ENCODE measurements around the gene NEGR1. TPM values are rescaled to one million over a fixed set of nuclear protein-coding genes. Genes with fewer than 3 reads are reported as not detected.

Gene NEGR1
- total and polyA plus RNA-seq, 7 experiments from 2014 or later, result 0.08 to 1.2 TPM; not detected in 5

GRCh38 chr1:72286401-72286800 lies 4.1 kb upstream of the NEGR1 start:
- ChIA-PET CTCF (interaction anchor here (0.7 kb wide), 1 partner anchor 325 kb away, joined by 3 read pairs; no protein-coding TSS in a partner anchor), POLR2A (no interaction called here)
- Mint-ChIP-seq H3K27ac (no peak overlapping the region), H3K27me3 (peaks cover 0 to 22% (median 5%) of the 10 kb centered on the region in 5 donors), H3K4me1 (peaks cover 8 to 10% (median 9%) of the 10 kb centered on the region in 7 donors), H3K36me3 (no peaks in the 10 kb centered on the region), H3K4me3 (no peak overlapping the region), H3K9me3 (no peaks in the 10 kb centered on the region)
- Histone ChIP-seq H3K4me1 (ENCODE audit: control insufficient read depth in 2 of 2, insufficient read depth in 2 of 2, low read length in 2 of 2) (peaks cover 0 to 3% of the 10 kb centered on the region in 2 donors), H3K4me3 (ENCODE audit: low read length) (no peak overlapping the region), H3K27ac (ENCODE audit: low read depth, low read length) (no peak overlapping the region), H3K36me3 (ENCODE audit: control insufficient read depth in 2 of 3, insufficient read depth in 3 of 3, low read length in 3 of 3) (no peaks in the 10 kb centered on the region), H3K27me3 (ENCODE audit: control insufficient read depth in 2 of 2, insufficient read depth in 2 of 2, low read length in 2 of 2) (no peaks in the 10 kb centered on the region), H3K9me3 (ENCODE audit: control insufficient read depth in 2 of 3, low read length in 3 of 3) (no peaks in the 10 kb centered on the region)
- intact Hi-C loops (cut with micrococcal nuclease), result no loop called here
- ATAC-seq (no peak), DNase-seq (no peak)

- peaks cover 0 to 31% (median 11%) of the 10 kb centered on the region in 5 donors for H3K27me3 Mint-ChIP-seq
- ATAC-seq (no peak), DNase-seq (no peak)
- H3K4me3 Mint-ChIP-seq, result no peak overlapping the region
- Histone ChIP-seq H3K27ac (ENCODE audit: low read depth, low read length) (no peak overlapping the region), H3K27me3 (ENCODE audit: control insufficient read depth in 2 of 2, insufficient read depth in 2 of 2, low read length in 2 of 2) (no peaks in the 10 kb centered on the region), H3K36me3 (ENCODE audit: control insufficient read depth in 2 of 3, insufficient read depth in 3 of 3, low read length in 3 of 3) (no peaks in the 10 kb centered on the region), H3K9me3 (ENCODE audit: control insufficient read depth in 2 of 3, low read length in 3 of 3) (no peaks in the 10 kb centered on the region), H3K4me3 (ENCODE audit: low read length) (peak overlapping the region; percentile 71), H3K4me1 (ENCODE audit: control insufficient read depth in 2 of 2, insufficient read depth in 2 of 2, low read length in 2 of 2) (peaks cover 0 to 3% of the 10 kb centered on the region in 2 donors)
- H3K9me3 Mint-ChIP-seq, result peaks cover 0 to 2% (median 0%) of the 10 kb centered on the region in 11 donors
- peaks cover 0 to 2% (median 0%) of the 10 kb centered on the region in 5 donors for H3K36me3 Mint-ChIP-seq
- CTCF ChIA-PET, result no interaction called here
- intact Hi-C loops (cut with micrococcal nuclease), result loop anchor here in 1 of 2 donors (2.0 kb wide), 1 partner anchor 16 kb away; no protein-coding TSS in a partner anchor
- peaks cover 12 to 22% (median 17%) of the 10 kb centered on the region in 7 donors for H3K4me1 Mint-ChIP-seq
- POLR2A ChIA-PET, result no interaction called here
- H3K27ac Mint-ChIP-seq, result no peak overlapping the region
Observed at GRCh38 chr1:72285074-72285425, 2.7 kb upstream of the NEGR1 start.

- H3K27me3 Mint-ChIP-seq, result peaks cover 0 to 32% (median 11%) of the 10 kb centered on the region in 5 donors
- Histone ChIP-seq H3K4me1 (ENCODE audit: control insufficient read depth in 2 of 2, insufficient read depth in 2 of 2, low read length in 2 of 2) (peaks cover 0 to 3% of the 10 kb centered on the region in 2 donors), H3K4me3 (ENCODE audit: low read length) (peak overlapping the region; percentile 71), H3K27ac (ENCODE audit: low read depth, low read length) (no peak overlapping the region), H3K36me3 (ENCODE audit: control insufficient read depth in 2 of 3, insufficient read depth in 3 of 3, low read length in 3 of 3) (no peaks in the 10 kb centered on the region), H3K9me3 (ENCODE audit: control insufficient read depth in 2 of 3, low read length in 3 of 3) (no peaks in the 10 kb centered on the region), H3K27me3 (ENCODE audit: control insufficient read depth in 2 of 2, insufficient read depth in 2 of 2, low read length in 2 of 2) (no peaks in the 10 kb centered on the region)
- H3K4me1 Mint-ChIP-seq, result peaks cover 12 to 25% (median 18%) of the 10 kb centered on the region in 7 donors
- H3K27ac Mint-ChIP-seq, result no peak overlapping the region
- H3K9me3 Mint-ChIP-seq, result peaks cover 0 to 2% (median 0%) of the 10 kb centered on the region in 11 donors
- ChIA-PET POLR2A (no interaction called here), CTCF (no interaction called here)
- H3K36me3 Mint-ChIP-seq, result peaks cover 0 to 2% (median 0%) of the 10 kb centered on the region in 5 donors
- intact Hi-C loops (cut with micrococcal nuclease), result loop anchor here in 1 of 2 donors (2.0 to 5.0 kb wide), 2 partner anchors 16 to 1237 kb away; partner anchors contain the start of gene PTGER3
- ATAC-seq (peak; percentile 18), DNase-seq (peak in 6 of 9 donors; percentile 1 to 26 (median 9))
- H3K4me3 Mint-ChIP-seq, result no peak overlapping the region
Observed at GRCh38 chr1:72284348-72285073, 2.2 kb upstream of the NEGR1 start.

- H3K9me3 ChIP-seq (ENCODE audit: control insufficient read depth in 2 of 3, low read length in 3 of 3), result no peaks in the 10 kb centered on the region
- no peak overlapping the region for H3K4me3 Mint-ChIP-seq
- H3K27me3 ChIP-seq (ENCODE audit: control insufficient read depth in 2 of 2, insufficient read depth in 2 of 2, low read length in 2 of 2), result no peaks in the 10 kb centered on the region
- peaks cover 0 to 2% (median 0%) of the 10 kb centered on the region in 11 donors for H3K9me3 Mint-ChIP-seq
- intact Hi-C loops (cut with micrococcal nuclease), result loop anchor here in 1 of 2 donors (2.0 to 5.0 kb wide), 2 partner anchors 17 to 1237 kb away; partner anchors contain the start of gene PTGER3
- H3K4me1 Mint-ChIP-seq, result peaks cover 12 to 27% (median 18%) of the 10 kb centered on the region in 7 donors
- H3K4me3 ChIP-seq (ENCODE audit: low read length), result peak overlapping the region; percentile 71
- no peak for ATAC-seq
- DNase-seq, result no peak
- ChIA-PET CTCF (interaction anchor here (0.5 kb wide), 1 partner anchor 1872 kb away, joined by 3 read pairs; no protein-coding TSS in a partner anchor), POLR2A (no interaction called here)
- H3K4me1 ChIP-seq (ENCODE audit: control insufficient read depth in 2 of 2, insufficient read depth in 2 of 2, low read length in 2 of 2), result peaks cover 0 to 3% of the 10 kb centered on the region in 2 donors
- peaks cover 0 to 2% (median 0%) of the 10 kb centered on the region in 5 donors for H3K36me3 Mint-ChIP-seq
- H3K27me3 Mint-ChIP-seq, result peaks cover 0 to 33% (median 11%) of the 10 kb centered on the region in 5 donors
- H3K36me3 ChIP-seq (ENCODE audit: control insufficient read depth in 2 of 3, insufficient read depth in 3 of 3, low read length in 3 of 3), result no peaks in the 10 kb centered on the region
- H3K27ac Mint-ChIP-seq, result no peak overlapping the region
- H3K27ac ChIP-seq (ENCODE audit: low read depth, low read length), result peak overlapping the region; percentile 53
Observed at GRCh38 chr1:72284084-72284347, 1.7 kb upstream of the NEGR1 start.

GRCh38 chr1:72283307-72284083 lies 1.2 kb upstream of the NEGR1 start:
- Histone ChIP-seq H3K4me1 (ENCODE audit: control insufficient read depth in 2 of 2, insufficient read depth in 2 of 2, low read length in 2 of 2) (peaks cover 0 to 3% of the 10 kb centered on the region in 2 donors), H3K4me3 (ENCODE audit: low read length) (peak overlapping the region; percentile 71), H3K9me3 (ENCODE audit: control insufficient read depth in 2 of 3, low read length in 3 of 3) (no peaks in the 10 kb centered on the region), H3K36me3 (ENCODE audit: control insufficient read depth in 2 of 3, insufficient read depth in 3 of 3, low read length in 3 of 3) (no peaks in the 10 kb centered on the region), H3K27ac (ENCODE audit: low read depth, low read length) (peak overlapping the region; percentile 53), H3K27me3 (ENCODE audit: control insufficient read depth in 2 of 2, insufficient read depth in 2 of 2, low read length in 2 of 2) (no peaks in the 10 kb centered on the region)
- intact Hi-C loops (cut with micrococcal nuclease), result loop anchor here (2.0 to 5.0 kb wide), 3 partner anchors 17 to 1915 kb away; partner anchors contain the start of genes FPGT (in 1 of the 2), LRRIQ3 (in 1 of the 2) and PTGER3 (in 1 of the 2)
- CTCF ChIA-PET, result interaction anchor here (0.5 kb wide), 1 partner anchor 1871 kb away, joined by 3 read pairs; no protein-coding TSS in a partner anchor
- ATAC-seq (peak; percentile 53), DNase-seq (peak in 8 of 9 donors; percentile 8 to 34 (median 22))
- Mint-ChIP-seq H3K9me3 (peaks cover 0 to 2% (median 0%) of the 10 kb centered on the region in 11 donors), H3K27me3 (peaks cover 0 to 34% (median 11%) of the 10 kb centered on the region in 5 donors), H3K4me1 (peaks cover 12 to 29% (median 18%) of the 10 kb centered on the region in 7 donors), H3K27ac (no peak overlapping the region), H3K36me3 (peaks cover 0 to 2% (median 0%) of the 10 kb centered on the region in 5 donors), H3K4me3 (no peak overlapping the region)
- POLR2A ChIA-PET, result no interaction called here

GRCh38 chr1:72283022-72283306 lies 625 bp upstream of the NEGR1 start:
- CTCF ChIA-PET, result no interaction called here
- peak overlapping the region; percentile 53 for H3K27ac ChIP-seq (ENCODE audit: low read depth, low read length)
- intact Hi-C loops (cut with micrococcal nuclease), result loop anchor here (2.0 to 5.0 kb wide), 2 partner anchors 1236 to 1916 kb away; partner anchors contain the start of genes FPGT (in 1 of the 2), LRRIQ3 (in 1 of the 2) and PTGER3 (in 1 of the 2)
- DNase-seq (peak in 2 of 9 donors; percentile 8 to 31), ATAC-seq (peak; percentile 42)
- H3K27me3 ChIP-seq (ENCODE audit: control insufficient read depth in 2 of 2, insufficient read depth in 2 of 2, low read length in 2 of 2), result no peaks in the 10 kb centered on the region
- Mint-ChIP-seq H3K36me3 (peaks cover 0 to 2% (median 0%) of the 10 kb centered on the region in 5 donors), H3K27ac (peak overlapping the region in 1 of 9 donors; percentile 62), H3K27me3 (peaks cover 0 to 35% (median 11%) of the 10 kb centered on the region in 5 donors), H3K4me3 (no peak overlapping the region), H3K4me1 (peaks cover 12 to 34% (median 18%) of the 10 kb centered on the region in 7 donors), H3K9me3 (peaks cover 0 to 2% (median 0%) of the 10 kb centered on the region in 11 donors)
- no peaks in the 10 kb centered on the region for H3K9me3 ChIP-seq (ENCODE audit: control insufficient read depth in 2 of 3, low read length in 3 of 3)
- H3K36me3 ChIP-seq (ENCODE audit: control insufficient read depth in 2 of 3, insufficient read depth in 3 of 3, low read length in 3 of 3), result no peaks in the 10 kb centered on the region
- H3K4me3 ChIP-seq (ENCODE audit: low read length), result peak overlapping the region; percentile 71
- POLR2A ChIA-PET, result no interaction called here
- H3K4me1 ChIP-seq (ENCODE audit: control insufficient read depth in 2 of 2, insufficient read depth in 2 of 2, low read length in 2 of 2), result peaks cover 0 to 3% of the 10 kb centered on the region in 2 donors

Measured in naive thymus-derived CD4-positive, alpha-beta T cell (primary cell).